HEK293 (cell line): ENCODE data around the gene GALNT2.
A peak's percentile ranks its signal among the peaks of the same experiment; 100 is the strongest.

ENCODE experiments used
- CTCF ChIA-PET: fragments of 350-600 bp; formaldehyde crosslinking; extraction: SDS; loops from one replicate; lab custom pipeline; 2021; ENCODE audit warnings: antibody characterized with exemption; lab: Yijun Ruan, JAX
- POLR2A ChIA-PET: fragments of 300-600 bp; formaldehyde crosslinking; extraction: SDS; loops from one replicate; lab custom pipeline; 2020; ENCODE audit warnings: antibody characterized with exemption, inconsistent platforms; lab: Yijun Ruan, JAX
- H3K27ac ChIP-seq: fragments of 200-500 bp; sonication (Bioruptor generic); 2 replicates; pipeline ENCODE4 v1.5.1; 2014; ENCODE audit warnings: low read depth, low read length, control low read depth, inconsistent platforms; ENCODE audit errors: extremely low read depth
- H3K36me3 ChIP-seq, 2 experiments: fragments of 200-500 bp in 1 of 2; sonication (Bioruptor generic) in 1 of 2; 1 replicate in 1 of 2; 2 replicates in 1 of 2; pipeline ENCODE4 v1.5.1; 2014 to 2017; ENCODE audit warnings: inconsistent platforms in 2 of 2, low read length in 2 of 2; ENCODE audit not compliant: control insufficient read depth in 2 of 2, insufficient read depth in 1 of 2
- H3K4me1 ChIP-seq: fragments of 200-500 bp; sonication (Bioruptor generic); 2 replicates; pipeline ENCODE4 v1.5.1; 2014; ENCODE audit warnings: mild to moderate bottlenecking, low read length, inconsistent platforms; ENCODE audit not compliant: control insufficient read depth, insufficient read depth
- H3K4me3 ChIP-seq: 2 replicates; pipeline ENCODE4 v1.5.1; 2011; ENCODE audit warnings: low read depth, mild to moderate bottlenecking, control low read depth, low read length, moderate library complexity
- H3K9me3 ChIP-seq: fragments of 200-500 bp; sonication (Bioruptor generic); 2 replicates; pipeline ENCODE4 v1.5.1; 2014; ENCODE audit warnings: low read depth, low read length, inconsistent platforms; ENCODE audit not compliant: control insufficient read depth, insufficient read depth
- AEBP2 ChIP-seq: fragments of 450-650 bp; formaldehyde crosslinking; IDR thresholded peaks from 2 replicates; pipeline ENCODE4 v1.5.1; 2016; ENCODE audit warnings: missing biosample characterization, missing genetic modification characterization, borderline replicate concordance
- IKZF3 ChIP-seq: fragments of 450-650 bp; IDR thresholded peaks from 2 replicates; pipeline ENCODE4 v1.5.0; 2018; ENCODE audit warnings: missing biosample characterization, mild to moderate bottlenecking, missing genetic modification characterization, moderate library complexity
- OSR2 ChIP-seq: fragments of 450-650 bp; formaldehyde crosslinking; IDR thresholded peaks from 2 replicates; pipeline ENCODE4 v1.5.1; 2016; ENCODE audit warnings: missing biosample characterization, missing genetic modification characterization
- PBX3 ChIP-seq: sonication (generic); formaldehyde crosslinking; IDR thresholded peaks from 2 replicates; pipeline ENCODE4 v1.8.1; 2022; ENCODE audit warnings: mild to moderate bottlenecking, moderate library complexity, missing genetic modification reagents
- SCRT1 ChIP-seq: fragments of 450-650 bp; formaldehyde crosslinking; IDR thresholded peaks from 2 replicates; pipeline ENCODE4 v1.5.1; 2016; ENCODE audit warnings: missing biosample characterization, missing genetic modification characterization, borderline replicate concordance
- SP2 ChIP-seq: fragments of 450-650 bp; formaldehyde crosslinking; IDR thresholded peaks from 2 replicates; pipeline ENCODE4 v1.5.1; 2016; ENCODE audit warnings: missing biosample characterization, missing genetic modification characterization
- SP7 ChIP-seq: fragments of 450-650 bp; formaldehyde crosslinking; IDR thresholded peaks from 2 replicates; pipeline ENCODE4 v1.5.1; 2016; ENCODE audit warnings: missing biosample characterization, missing genetic modification characterization
- WT1 ChIP-seq: fragments of 450-650 bp; formaldehyde crosslinking; IDR thresholded peaks from 2 replicates; pipeline ENCODE4 v1.5.1; 2016; ENCODE audit warnings: missing biosample characterization, missing genetic modification characterization
- YY1 ChIP-seq: fragments of 450-650 bp; formaldehyde crosslinking; IDR thresholded peaks from 2 replicates; pipeline ENCODE4 v1.5.1; 2018; ENCODE audit warnings: missing biosample characterization, missing genetic modification characterization
- ZBTB17 ChIP-seq: fragments of 450-650 bp; formaldehyde crosslinking; IDR thresholded peaks from 2 replicates; pipeline ENCODE4 v1.5.1; 2016; ENCODE audit warnings: missing biosample characterization, missing genetic modification characterization
- ZFP3 ChIP-seq: fragments of 450-650 bp; formaldehyde crosslinking; IDR thresholded peaks from 2 replicates; pipeline ENCODE4 v1.5.1; 2016; ENCODE audit warnings: low read depth, missing biosample characterization, missing genetic modification characterization
- ZFP37 ChIP-seq: fragments of 450-650 bp; formaldehyde crosslinking; IDR thresholded peaks from 2 replicates; pipeline ENCODE4 v1.5.1; 2016; ENCODE audit warnings: missing biosample characterization, missing genetic modification characterization
- ZNF10 ChIP-seq: fragments of 450-650 bp; formaldehyde crosslinking; IDR thresholded peaks from 2 replicates; pipeline ENCODE4 v1.5.1; 2017; ENCODE audit warnings: missing biosample characterization, missing genetic modification characterization
- ZNF146 ChIP-seq: fragments of 450-650 bp; formaldehyde crosslinking; IDR thresholded peaks from 2 replicates; pipeline ENCODE4 v1.5.1; 2016; ENCODE audit warnings: missing biosample characterization, missing genetic modification characterization
- ZNF155 ChIP-seq: fragments of 450-650 bp; formaldehyde crosslinking; IDR thresholded peaks from 2 replicates; pipeline ENCODE4 v1.5.1; 2016; ENCODE audit warnings: missing biosample characterization, missing genetic modification characterization
- ZNF157 ChIP-seq: fragments of 450-650 bp; formaldehyde crosslinking; IDR thresholded peaks from 2 replicates; pipeline ENCODE4 v1.5.1; 2016; ENCODE audit warnings: missing biosample characterization, missing genetic modification characterization
- ZNF239 ChIP-seq: fragments of 450-650 bp; formaldehyde crosslinking; IDR thresholded peaks from 2 replicates; pipeline ENCODE4 v1.5.1; 2016; ENCODE audit warnings: missing biosample characterization, missing genetic modification characterization
- ZNF423 ChIP-seq: fragments of 450-650 bp; formaldehyde crosslinking; IDR thresholded peaks from 2 replicates; pipeline ENCODE4 v1.5.1; 2016; ENCODE audit warnings: missing biosample characterization, missing genetic modification characterization
- ZNF501 ChIP-seq: fragments of 450-650 bp; formaldehyde crosslinking; IDR thresholded peaks from 2 replicates; pipeline ENCODE4 v1.5.1; 2016; ENCODE audit warnings: missing biosample characterization, missing genetic modification characterization
- ZNF549 ChIP-seq: fragments of 450-650 bp; IDR thresholded peaks from 2 replicates; pipeline ENCODE4 v1.5.1; 2018; ENCODE audit warnings: missing biosample characterization, missing genetic modification characterization, mild to moderate bottlenecking, inconsistent platforms, moderate library complexity
- ZNF571 ChIP-seq: fragments of 450-650 bp; formaldehyde crosslinking; IDR thresholded peaks from 2 replicates; pipeline ENCODE4 v1.5.0; 2017; ENCODE audit warnings: missing biosample characterization, missing genetic modification characterization
- ZNF600 ChIP-seq: fragments of 450-650 bp; formaldehyde crosslinking; IDR thresholded peaks from 2 replicates; pipeline ENCODE4 v1.5.1; 2016; ENCODE audit warnings: missing biosample characterization, missing genetic modification characterization
- ZNF830 ChIP-seq: fragments of 450-650 bp; IDR thresholded peaks from 2 replicates; pipeline ENCODE4 v1.5.0; 2018; ENCODE audit warnings: missing biosample characterization, missing genetic modification characterization, low read depth, mild to moderate bottlenecking, moderate library complexity
- TF ChIP-seq, protein P1 (sequence below): fragments of 450-650 bp; formaldehyde crosslinking; conservative IDR thresholded peaks from 2 replicates; pipeline ENCODE4 v1.5.1; 2016; ENCODE audit warnings: low read depth, missing biosample characterization, missing genetic modification characterization

Gene GALNT2

GRCh38 chr1:230103306-230104173 is 36.5 kb downstream of the GALNT2 start:
- no peak overlapping the region for H3K27ac ChIP-seq
- POLR2A ChIA-PET: interaction anchor here (1.1 to 1.5 kb wide), 4 partner anchors 10 to 24 kb away, joined by 3 to 5 read pairs (median 4); no protein-coding TSS in a partner anchor

GRCh38 chr1:230104395-230105244 is 37.6 kb downstream of the GALNT2 start:
- ChIA-PET CTCF (interaction anchor here (0.6 to 3.6 kb wide), 8 partner anchors 12 to 166 kb away, joined by 3 to 18 read pairs (median 4); no protein-coding TSS in a partner anchor), POLR2A (interaction anchor here (1.1 to 1.5 kb wide), 5 partner anchors 11 to 34 kb away, joined by 3 to 5 read pairs (median 4); no protein-coding TSS in a partner anchor)
- peaks cover 42% of the 10 kb centered on the region for H3K4me1 ChIP-seq
- H3K9me3 ChIP-seq: no peaks in the 10 kb centered on the region
- no peak overlapping the region; the same call in 1 of the 2 replicates for H3K4me3 ChIP-seq
- no peaks in the 10 kb centered on the region for H3K36me3 ChIP-seq
- H3K27ac ChIP-seq: no peak overlapping the region; the same call in 1 of the 2 replicates
- TF ChIP-seq SP2 (tag by site-specific recombination) (peak; percentile 29; the same call in 1 of the 2 replicates), ZFP3 (tag by site-specific recombination) (no peak), AEBP2 (tag by site-specific recombination) (no peak), IKZF3 (tag by site-specific recombination) (0 out of 2 replicates have a peak, but pooled peaks have one; percentile 10), ZNF571 (no peak), ZNF501 (tag by site-specific recombination) (peak; percentile 42; the same call in 1 of the 2 replicates), ZNF239 (tag by site-specific recombination) (no peak), ZNF155 (tag by site-specific recombination) (no peak), ZNF549 (tag by site-specific recombination) (no peak), ZNF423 (tag by site-specific recombination) (no peak), ZNF830 (tag by site-specific recombination) (no peak), OSR2 (peak; percentile 82), ZBTB17 (peak; percentile 91), ZFP37 (tag by site-specific recombination) (peak; percentile 94), ZNF157 (no peak), PBX3 (CRISPR knock-in tag) (no peak)
- TF ChIP-seq, protein P1, sequence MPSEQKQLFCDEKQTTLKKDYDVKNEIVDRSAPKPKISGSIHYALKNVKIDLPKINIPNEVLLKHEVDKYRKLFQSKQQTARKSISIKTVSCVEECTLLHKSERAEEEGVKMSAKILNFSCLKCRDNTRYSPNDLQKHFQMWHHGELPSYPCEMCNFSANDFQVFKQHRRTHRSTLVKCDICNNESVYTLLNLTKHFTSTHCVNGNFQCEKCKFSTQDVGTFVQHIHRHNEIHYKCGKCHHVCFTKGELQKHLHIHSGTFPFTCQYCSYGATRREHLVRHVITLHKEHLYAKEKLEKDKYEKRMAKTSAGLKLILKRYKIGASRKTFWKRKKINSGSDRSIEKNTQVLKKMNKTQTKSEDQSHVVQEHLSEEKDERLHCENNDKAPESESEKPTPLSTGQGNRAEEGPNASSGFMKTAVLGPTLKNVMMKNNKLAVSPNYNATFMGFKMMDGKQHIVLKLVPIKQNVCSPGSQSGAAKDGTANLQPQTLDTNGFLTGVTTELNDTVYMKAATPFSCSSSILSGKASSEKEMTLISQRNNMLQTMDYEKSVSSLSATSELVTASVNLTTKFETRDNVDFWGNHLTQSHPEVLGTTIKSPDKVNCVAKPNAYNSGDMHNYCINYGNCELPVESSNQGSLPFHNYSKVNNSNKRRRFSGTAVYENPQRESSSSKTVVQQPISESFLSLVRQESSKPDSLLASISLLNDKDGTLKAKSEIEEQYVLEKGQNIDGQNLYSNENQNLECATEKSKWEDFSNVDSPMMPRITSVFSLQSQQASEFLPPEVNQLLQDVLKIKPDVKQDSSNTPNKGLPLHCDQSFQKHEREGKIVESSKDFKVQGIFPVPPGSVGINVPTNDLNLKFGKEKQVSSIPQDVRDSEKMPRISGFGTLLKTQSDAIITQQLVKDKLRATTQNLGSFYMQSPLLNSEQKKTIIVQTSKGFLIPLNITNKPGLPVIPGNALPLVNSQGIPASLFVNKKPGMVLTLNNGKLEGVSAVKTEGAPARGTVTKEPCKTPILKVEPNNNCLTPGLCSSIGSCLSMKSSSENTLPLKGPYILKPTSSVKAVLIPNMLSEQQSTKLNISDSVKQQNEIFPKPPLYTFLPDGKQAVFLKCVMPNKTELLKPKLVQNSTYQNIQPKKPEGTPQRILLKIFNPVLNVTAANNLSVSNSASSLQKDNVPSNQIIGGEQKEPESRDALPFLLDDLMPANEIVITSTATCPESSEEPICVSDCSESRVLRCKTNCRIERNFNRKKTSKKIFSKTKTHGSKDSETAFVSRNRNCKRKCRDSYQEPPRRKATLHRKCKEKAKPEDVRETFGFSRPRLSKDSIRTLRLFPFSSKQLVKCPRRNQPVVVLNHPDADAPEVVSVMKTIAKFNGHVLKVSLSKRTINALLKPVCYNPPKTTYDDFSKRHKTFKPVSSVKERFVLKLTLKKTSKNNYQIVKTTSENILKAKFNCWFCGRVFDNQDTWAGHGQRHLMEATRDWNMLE (tag by site-specific recombination): peak; percentile 47

More at GRCh38 chr1:230103306-230104173, 36.5 kb downstream of the GALNT2 start:
- CTCF ChIA-PET: interaction anchor here (0.6 to 3.6 kb wide), 5 partner anchors 12 to 62 kb away, joined by 4 to 18 read pairs (median 4); no protein-coding TSS in a partner anchor
- H3K9me3 ChIP-seq: no peaks in the 10 kb centered on the region
- H3K4me3 ChIP-seq: no peak overlapping the region
- no peaks in the 10 kb centered on the region for H3K36me3 ChIP-seq
- TF ChIP-seq WT1 (tag by site-specific recombination) (peak; percentile 93), ZNF10 (tag by site-specific recombination) (peak; percentile 84), OSR2 (peak; percentile 92), SCRT1 (tag by site-specific recombination) (peak; percentile 8; the same call in 1 of the 2 replicates), PBX3 (CRISPR knock-in tag) (no peak), SP7 (tag by site-specific recombination) (peak; percentile 99), ZNF600 (tag by site-specific recombination) (peak; percentile 58; the same call in 1 of the 2 replicates), ZNF146 (no peak), YY1 (no peak)
- TF ChIP-seq, all 188 proteins: peak for 6
- H3K4me1 ChIP-seq: peaks cover 42% of the 10 kb centered on the region
